GM23338 (cell line): ENCODE data around the gene FBF1. TPM values are rescaled to one million over a fixed set of nuclear protein-coding genes. Genes with fewer than 3 reads are reported as not detected.

Source experiments
- ATAC-seq: fragments of 200-7000 bp; cut with Tn5 transposase; 3 replicates; pipeline ENCODE4 v1.9.1; 2020
- DNase-seq: peaks from one replicate; pipeline ENCODE4 v3.0.0-alpha.2; 2015; ENCODE audit warnings: low spot score
- H2AFZ ChIP-seq: fragments of 200-600 bp; sonication (generic); 2 replicates; pipeline ENCODE4 v1.8.0; 2016; ENCODE audit warnings: antibody characterized with exemption, mild to moderate bottlenecking, moderate library complexity
- H3F3A ChIP-seq: fragments of 200-600 bp; sonication (generic); replicated peaks from 2 replicates; pipeline ENCODE4 v1.8.0; 2017; ENCODE audit warnings: antibody characterized with exemption, mixed run types, low read depth
- H3K27ac ChIP-seq: fragments of 200-600 bp; sonication (generic); 2 replicates; pipeline ENCODE4 v1.6.1; 2016; ENCODE audit warnings: low read depth
- H3K27me3 ChIP-seq: fragments of 200-600 bp; sonication (generic); 2 replicates; pipeline ENCODE4 v1.8.0; 2016; ENCODE audit warnings: mild to moderate bottlenecking, mixed run types, moderate library complexity; ENCODE audit not compliant: insufficient read depth
- H3K36me3 ChIP-seq: fragments of 200-600 bp; sonication (generic); 2 replicates; pipeline ENCODE4 v1.8.0; 2016; ENCODE audit warnings: mild to moderate bottlenecking; ENCODE audit not compliant: insufficient read depth
- H3K4me1 ChIP-seq: fragments of 200-600 bp; sonication (generic); 2 replicates; pipeline ENCODE4 v1.8.0; 2016; ENCODE audit warnings: mild to moderate bottlenecking, moderate library complexity; ENCODE audit not compliant: insufficient read depth
- H3K4me2 ChIP-seq: fragments of 200-600 bp; sonication (generic); 2 replicates; pipeline ENCODE4 v1.7.1; 2017; ENCODE audit warnings: mixed run types
- H3K4me3 ChIP-seq: fragments of 200-600 bp; sonication (generic); 2 replicates; pipeline ENCODE4 v1.6.1; 2016; ENCODE audit warnings: mixed run types
- H3K79me2 ChIP-seq: fragments of 200-600 bp; sonication (generic); replicated peaks from 2 replicates; pipeline ENCODE4 v1.8.0; 2017; ENCODE audit warnings: mild to moderate bottlenecking; ENCODE audit not compliant: insufficient read depth
- H3K9me2 ChIP-seq: fragments of 200-600 bp; sonication (generic); 2 replicates; pipeline ENCODE4 v1.8.0; 2017; ENCODE audit not compliant: insufficient read depth
- H4K20me1 ChIP-seq: fragments of 200-600 bp; sonication (generic); replicated peaks from 2 replicates; pipeline ENCODE4 v1.8.0; 2017; ENCODE audit warnings: mild to moderate bottlenecking; ENCODE audit not compliant: insufficient read depth
- H3K27ac Mint-ChIP-seq: 2 replicates; pipeline ENCODE4 v1.8.0; 2020; ENCODE audit warnings: inconsistent platforms, mild to moderate bottlenecking, moderate library complexity, mixed read lengths
- H3K27me3 Mint-ChIP-seq: 3 replicates; pipeline ENCODE4 v1.8.0; 2022; ENCODE audit warnings: low read depth, mild to moderate bottlenecking, moderate library complexity, mixed read lengths, inconsistent platforms; ENCODE audit not compliant: insufficient read depth, poor library complexity
- H3K36me3 Mint-ChIP-seq: 3 replicates; pipeline ENCODE4 v1.8.0; 2021; ENCODE audit warnings: low read depth, mild to moderate bottlenecking, inconsistent platforms, moderate library complexity, mixed read lengths
- H3K4me1 Mint-ChIP-seq: 3 replicates; pipeline ENCODE4 v1.8.0; 2020; ENCODE audit warnings: mild to moderate bottlenecking, inconsistent platforms, mixed read lengths
- H3K4me3 Mint-ChIP-seq: 3 replicates; pipeline ENCODE4 v1.8.0; 2021; ENCODE audit warnings: moderate library complexity, mild to moderate bottlenecking, inconsistent platforms, mixed read lengths
- H3K9me3 Mint-ChIP-seq: 3 replicates; pipeline ENCODE4 v1.8.0; 2020; ENCODE audit warnings: moderate library complexity, mild to moderate bottlenecking, inconsistent platforms, mixed read lengths
- CREB1 ChIP-seq: fragments of 250-450 bp; sonication (Bioruptor Pico); IDR thresholded peaks from 2 replicates; pipeline ENCODE4 v1.5.0; 2020; ENCODE audit warnings: low read depth, mild to moderate bottlenecking, moderate library complexity
- EZH2 ChIP-seq: fragments of 200-600 bp; sonication (generic); IDR thresholded peaks from one replicate; pipeline ENCODE4 v1.8.0; 2017; ENCODE audit warnings: antibody characterized with exemption, mild to moderate bottlenecking, low read depth; ENCODE audit not compliant: unreplicated experiment
- JUNB ChIP-seq: IDR thresholded peaks from one replicate; pipeline ENCODE4 v1.6.1; 2016; ENCODE audit warnings: antibody characterized with exemption; ENCODE audit not compliant: unreplicated experiment
- POLR2AphosphoS5 ChIP-seq: IDR thresholded peaks from 2 replicates; pipeline ENCODE4 v1.6.1; 2016; ENCODE audit warnings: antibody characterized with exemption, low read depth
- STAT1 ChIP-seq: IDR thresholded peaks from one replicate; pipeline ENCODE4 v1.6.1; 2016; ENCODE audit warnings: antibody characterized with exemption; ENCODE audit not compliant: unreplicated experiment
- ZNF114 ChIP-seq: fragments of 250-450 bp; sonication (Bioruptor Pico); IDR thresholded peaks from 2 replicates; pipeline ENCODE4 v1.5.0; 2020; ENCODE audit warnings: mild to moderate bottlenecking, moderate library complexity
- ZNF331 ChIP-seq: fragments of 250-450 bp; sonication (Bioruptor Pico); IDR thresholded peaks from 2 replicates; pipeline ENCODE4 v1.5.0; 2020; ENCODE audit warnings: low read depth, mild to moderate bottlenecking, moderate library complexity
- polyA plus RNA-seq: library from polyadenylated mRNA; unstranded; fragments of >200 nt; fragmentation: Nextera tagmentation; extraction: Ambion mirVana; gene quantifications from 2 replicates; pipeline ENCODE4 v1.2.1, GENCODE V29; 2016
- total RNA-seq: library from RNA; depleted of rRNA; stranded (reverse); fragments of >200 nt; shearing (Covaris generic); gene quantifications from 2 replicates; pipeline ENCODE4 v1.2.3, GENCODE V29; 2014
- TF ChIP-seq, protein P1 (sequence below), 2 experiments: fragments of 200-600 bp in 1 of 2; sonication (generic) in 1 of 2; conservative IDR thresholded peaks; 2 replicates each; pipeline versions ENCODE4 v1.5.1 to v1.6.1; 2016 to 2017; ENCODE audit warnings: antibody characterized with exemption in 2 of 2, low read depth in 2 of 2, mild to moderate bottlenecking in 2 of 2, moderate library complexity in 1 of 2
- TF ChIP-seq, protein P2 (sequence below): IDR thresholded peaks from 2 replicates; pipeline ENCODE4 v1.6.1; 2016; ENCODE audit warnings: antibody characterized with exemption
- TF ChIP-seq, protein P3 (sequence below): IDR thresholded peaks from one replicate; pipeline ENCODE4 v1.6.1; 2018; ENCODE audit warnings: antibody characterized with exemption; ENCODE audit not compliant: unreplicated experiment
- TF ChIP-seq, protein P4 (sequence below): fragments of 250-450 bp; sonication (Bioruptor Pico); IDR thresholded peaks from 2 replicates; pipeline ENCODE4 v1.5.0; 2020; ENCODE audit warnings: mild to moderate bottlenecking, moderate library complexity

FBF1 gene
- total and polyA plus RNA-seq, 2 experiments from 2014 or later = 8.8 to 11.8 TPM

DNA sequence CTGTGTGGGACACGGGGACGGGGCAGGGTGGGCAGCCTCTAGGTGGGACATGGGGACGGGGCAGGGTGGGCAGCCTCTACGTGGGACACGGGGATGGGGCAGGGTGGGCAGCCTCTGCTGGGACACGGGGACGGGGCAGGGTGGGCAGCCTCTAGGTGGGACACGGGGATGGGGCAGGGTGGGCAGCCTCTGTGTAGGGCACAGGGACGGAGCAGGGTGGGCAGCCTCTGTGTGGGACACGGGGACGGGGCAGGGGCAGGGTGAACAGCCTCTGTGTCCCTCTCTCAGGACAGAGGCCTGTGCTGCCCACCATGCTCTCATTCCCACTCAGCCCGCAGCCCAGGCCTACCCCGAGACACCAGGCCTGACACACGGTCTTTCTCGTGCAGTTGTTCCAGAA, 19.2 kb downstream of the FBF1 start (continued):
- TF ChIP-seq ZNF114 (CRISPR knock-in tag) (no peak), EZH2 (no peak), JUNB (no peak), ZNF331 (CRISPR knock-in tag) (no peak), POLR2AphosphoS5 (no peak), CREB1 (CRISPR knock-in tag) (no peak)
- TF ChIP-seq, protein P1, sequence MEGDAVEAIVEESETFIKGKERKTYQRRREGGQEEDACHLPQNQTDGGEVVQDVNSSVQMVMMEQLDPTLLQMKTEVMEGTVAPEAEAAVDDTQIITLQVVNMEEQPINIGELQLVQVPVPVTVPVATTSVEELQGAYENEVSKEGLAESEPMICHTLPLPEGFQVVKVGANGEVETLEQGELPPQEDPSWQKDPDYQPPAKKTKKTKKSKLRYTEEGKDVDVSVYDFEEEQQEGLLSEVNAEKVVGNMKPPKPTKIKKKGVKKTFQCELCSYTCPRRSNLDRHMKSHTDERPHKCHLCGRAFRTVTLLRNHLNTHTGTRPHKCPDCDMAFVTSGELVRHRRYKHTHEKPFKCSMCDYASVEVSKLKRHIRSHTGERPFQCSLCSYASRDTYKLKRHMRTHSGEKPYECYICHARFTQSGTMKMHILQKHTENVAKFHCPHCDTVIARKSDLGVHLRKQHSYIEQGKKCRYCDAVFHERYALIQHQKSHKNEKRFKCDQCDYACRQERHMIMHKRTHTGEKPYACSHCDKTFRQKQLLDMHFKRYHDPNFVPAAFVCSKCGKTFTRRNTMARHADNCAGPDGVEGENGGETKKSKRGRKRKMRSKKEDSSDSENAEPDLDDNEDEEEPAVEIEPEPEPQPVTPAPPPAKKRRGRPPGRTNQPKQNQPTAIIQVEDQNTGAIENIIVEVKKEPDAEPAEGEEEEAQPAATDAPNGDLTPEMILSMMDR (conservative IDR thresholded peaks at IDR 0.05; ENCODE audit: low read depth in 2 of 2) = no peak
- TF ChIP-seq, protein P2, sequence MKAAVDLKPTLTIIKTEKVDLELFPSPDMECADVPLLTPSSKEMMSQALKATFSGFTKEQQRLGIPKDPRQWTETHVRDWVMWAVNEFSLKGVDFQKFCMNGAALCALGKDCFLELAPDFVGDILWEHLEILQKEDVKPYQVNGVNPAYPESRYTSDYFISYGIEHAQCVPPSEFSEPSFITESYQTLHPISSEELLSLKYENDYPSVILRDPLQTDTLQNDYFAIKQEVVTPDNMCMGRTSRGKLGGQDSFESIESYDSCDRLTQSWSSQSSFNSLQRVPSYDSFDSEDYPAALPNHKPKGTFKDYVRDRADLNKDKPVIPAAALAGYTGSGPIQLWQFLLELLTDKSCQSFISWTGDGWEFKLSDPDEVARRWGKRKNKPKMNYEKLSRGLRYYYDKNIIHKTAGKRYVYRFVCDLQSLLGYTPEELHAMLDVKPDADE = no peak
- TF ChIP-seq, protein P3, sequence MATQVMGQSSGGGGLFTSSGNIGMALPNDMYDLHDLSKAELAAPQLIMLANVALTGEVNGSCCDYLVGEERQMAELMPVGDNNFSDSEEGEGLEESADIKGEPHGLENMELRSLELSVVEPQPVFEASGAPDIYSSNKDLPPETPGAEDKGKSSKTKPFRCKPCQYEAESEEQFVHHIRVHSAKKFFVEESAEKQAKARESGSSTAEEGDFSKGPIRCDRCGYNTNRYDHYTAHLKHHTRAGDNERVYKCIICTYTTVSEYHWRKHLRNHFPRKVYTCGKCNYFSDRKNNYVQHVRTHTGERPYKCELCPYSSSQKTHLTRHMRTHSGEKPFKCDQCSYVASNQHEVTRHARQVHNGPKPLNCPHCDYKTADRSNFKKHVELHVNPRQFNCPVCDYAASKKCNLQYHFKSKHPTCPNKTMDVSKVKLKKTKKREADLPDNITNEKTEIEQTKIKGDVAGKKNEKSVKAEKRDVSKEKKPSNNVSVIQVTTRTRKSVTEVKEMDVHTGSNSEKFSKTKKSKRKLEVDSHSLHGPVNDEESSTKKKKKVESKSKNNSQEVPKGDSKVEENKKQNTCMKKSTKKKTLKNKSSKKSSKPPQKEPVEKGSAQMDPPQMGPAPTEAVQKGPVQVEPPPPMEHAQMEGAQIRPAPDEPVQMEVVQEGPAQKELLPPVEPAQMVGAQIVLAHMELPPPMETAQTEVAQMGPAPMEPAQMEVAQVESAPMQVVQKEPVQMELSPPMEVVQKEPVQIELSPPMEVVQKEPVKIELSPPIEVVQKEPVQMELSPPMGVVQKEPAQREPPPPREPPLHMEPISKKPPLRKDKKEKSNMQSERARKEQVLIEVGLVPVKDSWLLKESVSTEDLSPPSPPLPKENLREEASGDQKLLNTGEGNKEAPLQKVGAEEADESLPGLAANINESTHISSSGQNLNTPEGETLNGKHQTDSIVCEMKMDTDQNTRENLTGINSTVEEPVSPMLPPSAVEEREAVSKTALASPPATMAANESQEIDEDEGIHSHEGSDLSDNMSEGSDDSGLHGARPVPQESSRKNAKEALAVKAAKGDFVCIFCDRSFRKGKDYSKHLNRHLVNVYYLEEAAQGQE = no peak

DNA sequence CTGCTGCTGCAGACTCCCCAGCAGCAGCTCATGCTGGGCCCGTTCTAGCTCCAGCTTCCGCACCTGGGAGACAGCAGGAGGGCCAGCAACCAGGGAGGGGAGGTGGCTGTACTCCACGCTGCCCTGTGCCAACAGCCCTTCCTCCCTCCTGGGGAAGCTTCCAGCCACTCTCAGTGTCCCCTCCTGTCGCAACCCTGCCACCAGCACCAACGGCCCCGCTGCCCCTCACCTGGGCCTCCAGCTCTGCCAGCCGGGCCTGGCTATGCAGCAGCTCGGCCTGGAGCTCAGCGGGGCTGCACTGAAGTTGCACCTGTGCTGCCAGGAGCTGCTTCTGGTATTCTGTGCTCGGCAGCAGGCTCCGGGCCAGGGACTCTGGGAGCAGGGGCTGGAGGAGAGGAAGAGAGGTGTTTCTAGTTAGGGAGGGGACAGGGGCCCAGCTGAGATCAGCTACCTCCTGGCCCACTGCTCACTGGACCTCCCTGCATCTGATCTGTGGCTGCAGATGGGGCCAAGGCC, 20.7 kb downstream of the FBF1 start:
- H3K9me3 Mint-ChIP-seq = no peaks in the 10 kb centered on the region
- H2AFZ ChIP-seq = no peak overlapping the region
- no peaks in the 10 kb centered on the region for H3K9me2 ChIP-seq
- peaks cover 7% of the 10 kb centered on the region for H3K36me3 Mint-ChIP-seq
- no peaks in the 10 kb centered on the region for H3F3A ChIP-seq
- H3K4me1 Mint-ChIP-seq = no peaks in the 10 kb centered on the region
- no peak overlapping the region for H3K4me2 ChIP-seq
- peaks cover 13% of the 10 kb centered on the region for H3K27me3 Mint-ChIP-seq
- no peaks in the 10 kb centered on the region for H3K27me3 ChIP-seq
- H3K79me2 ChIP-seq = no peaks in the 10 kb centered on the region
- no peak overlapping the region for H3K27ac Mint-ChIP-seq
- no peaks in the 10 kb centered on the region for H3K36me3 ChIP-seq
- DNase-seq = no peak
- ATAC-seq = no peak; the same call in 2 of the 3 replicates
- H3K4me3 Mint-ChIP-seq = no peak overlapping the region
- no peak overlapping the region for H3K27ac ChIP-seq
- no peak overlapping the region for H3K4me3 ChIP-seq
- no peaks in the 10 kb centered on the region for H4K20me1 ChIP-seq
- no peaks in the 10 kb centered on the region for H3K4me1 ChIP-seq
- no peak for TF ChIP-seq ZNF114 (CRISPR knock-in tag)
- TF ChIP-seq, protein P4, sequence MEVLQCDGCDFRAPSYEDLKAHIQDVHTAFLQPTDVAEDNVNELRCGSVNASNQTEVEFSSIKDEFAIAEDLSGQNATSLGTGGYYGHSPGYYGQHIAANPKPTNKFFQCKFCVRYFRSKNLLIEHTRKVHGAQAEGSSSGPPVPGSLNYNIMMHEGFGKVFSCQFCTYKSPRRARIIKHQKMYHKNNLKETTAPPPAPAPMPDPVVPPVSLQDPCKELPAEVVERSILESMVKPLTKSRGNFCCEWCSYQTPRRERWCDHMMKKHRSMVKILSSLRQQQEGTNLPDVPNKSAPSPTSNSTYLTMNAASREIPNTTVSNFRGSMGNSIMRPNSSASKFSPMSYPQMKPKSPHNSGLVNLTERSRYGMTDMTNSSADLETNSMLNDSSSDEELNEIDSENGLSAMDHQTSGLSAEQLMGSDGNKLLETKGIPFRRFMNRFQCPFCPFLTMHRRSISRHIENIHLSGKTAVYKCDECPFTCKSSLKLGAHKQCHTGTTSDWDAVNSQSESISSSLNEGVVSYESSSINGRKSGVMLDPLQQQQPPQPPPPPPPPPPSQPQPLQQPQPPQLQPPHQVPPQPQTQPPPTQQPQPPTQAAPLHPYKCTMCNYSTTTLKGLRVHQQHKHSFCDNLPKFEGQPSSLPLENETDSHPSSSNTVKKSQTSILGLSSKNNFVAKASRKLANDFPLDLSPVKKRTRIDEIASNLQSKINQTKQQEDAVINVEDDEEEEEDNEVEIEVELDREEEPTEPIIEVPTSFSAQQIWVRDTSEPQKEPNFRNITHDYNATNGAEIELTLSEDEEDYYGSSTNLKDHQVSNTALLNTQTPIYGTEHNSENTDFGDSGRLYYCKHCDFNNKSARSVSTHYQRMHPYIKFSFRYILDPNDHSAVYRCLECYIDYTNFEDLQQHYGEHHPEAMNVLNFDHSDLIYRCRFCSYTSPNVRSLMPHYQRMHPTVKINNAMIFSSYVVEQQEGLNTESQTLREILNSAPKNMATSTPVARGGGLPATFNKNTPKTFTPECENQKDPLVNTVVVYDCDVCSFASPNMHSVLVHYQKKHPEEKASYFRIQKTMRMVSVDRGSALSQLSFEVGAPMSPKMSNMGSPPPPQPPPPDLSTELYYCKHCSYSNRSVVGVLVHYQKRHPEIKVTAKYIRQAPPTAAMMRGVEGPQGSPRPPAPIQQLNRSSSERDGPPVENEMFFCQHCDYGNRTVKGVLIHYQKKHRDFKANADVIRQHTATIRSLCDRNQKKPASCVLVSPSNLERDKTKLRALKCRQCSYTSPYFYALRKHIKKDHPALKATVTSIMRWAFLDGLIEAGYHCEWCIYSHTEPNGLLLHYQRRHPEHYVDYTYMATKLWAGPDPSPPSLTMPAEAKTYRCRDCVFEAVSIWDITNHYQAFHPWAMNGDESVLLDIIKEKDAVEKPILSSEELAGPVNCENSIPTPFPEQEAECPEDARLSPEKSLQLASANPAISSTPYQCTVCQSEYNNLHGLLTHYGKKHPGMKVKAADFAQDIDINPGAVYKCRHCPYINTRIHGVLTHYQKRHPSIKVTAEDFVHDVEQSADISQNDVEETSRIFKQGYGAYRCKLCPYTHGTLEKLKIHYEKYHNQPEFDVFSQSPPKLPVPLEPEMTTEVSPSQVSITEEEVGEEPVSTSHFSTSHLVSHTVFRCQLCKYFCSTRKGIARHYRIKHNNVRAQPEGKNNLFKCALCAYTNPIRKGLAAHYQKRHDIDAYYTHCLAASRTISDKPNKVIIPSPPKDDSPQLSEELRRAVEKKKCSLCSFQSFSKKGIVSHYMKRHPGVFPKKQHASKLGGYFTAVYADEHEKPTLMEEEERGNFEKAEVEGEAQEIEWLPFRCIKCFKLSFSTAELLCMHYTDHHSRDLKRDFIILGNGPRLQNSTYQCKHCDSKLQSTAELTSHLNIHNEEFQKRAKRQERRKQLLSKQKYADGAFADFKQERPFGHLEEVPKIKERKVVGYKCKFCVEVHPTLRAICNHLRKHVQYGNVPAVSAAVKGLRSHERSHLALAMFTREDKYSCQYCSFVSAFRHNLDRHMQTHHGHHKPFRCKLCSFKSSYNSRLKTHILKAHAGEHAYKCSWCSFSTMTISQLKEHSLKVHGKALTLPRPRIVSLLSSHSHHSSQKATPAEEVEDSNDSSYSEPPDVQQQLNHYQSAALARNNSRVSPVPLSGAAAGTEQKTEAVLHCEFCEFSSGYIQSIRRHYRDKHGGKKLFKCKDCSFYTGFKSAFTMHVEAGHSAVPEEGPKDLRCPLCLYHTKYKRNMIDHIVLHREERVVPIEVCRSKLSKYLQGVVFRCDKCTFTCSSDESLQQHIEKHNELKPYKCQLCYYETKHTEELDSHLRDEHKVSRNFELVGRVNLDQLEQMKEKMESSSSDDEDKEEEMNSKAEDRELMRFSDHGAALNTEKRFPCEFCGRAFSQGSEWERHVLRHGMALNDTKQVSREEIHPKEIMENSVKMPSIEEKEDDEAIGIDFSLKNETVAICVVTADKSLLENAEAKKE = no peak
- TF ChIP-seq, protein P2 = no peak
- TF ChIP-seq JUNB = no peak
- TF ChIP-seq CREB1 (CRISPR knock-in tag) = no peak
- TF ChIP-seq STAT1 = no peak
